Activated CD4-positive, alpha-beta memory T cell treated with anti-CD3 and anti-CD28 coated beads, Interleukin-2, amount 10 ng/mL, durations not matched to agents 7 days and 5 days (primary cell): ENCODE results near the gene DENND6B. TPM values are rescaled to one million over a fixed set of nuclear protein-coding genes. Genes with fewer than 3 reads are reported as not detected.

Source experiments
- CTCF ChIA-PET: fragments of 350-600 bp; sonication (Branson Sonifier 250); formaldehyde crosslinking; loops from one replicate; lab custom pipeline; 2021; ENCODE audit warnings: antibody characterized with exemption, inconsistent platforms; lab: Charles Lee
- POLR2A ChIA-PET: fragments of 350-600 bp; sonication (Branson Sonifier 250); formaldehyde crosslinking; loops from one replicate; lab custom pipeline; 2021; ENCODE audit warnings: antibody characterized with exemption; lab: Charles Lee
- DNase-seq: peaks from one replicate; pipeline ENCODE4 v3.0.0-alpha.2; 2020
- H3K27ac Mint-ChIP-seq: one replicate; pipeline ENCODE4 v1.8.0; 2021; ENCODE audit warnings: mild to moderate bottlenecking, mixed read lengths
- H3K27me3 Mint-ChIP-seq: one replicate; pipeline ENCODE4 v1.8.0; 2021; ENCODE audit warnings: mixed read lengths
- H3K36me3 Mint-ChIP-seq: one replicate; pipeline ENCODE4 v1.8.0; 2021; ENCODE audit warnings: low read depth, mixed read lengths
- H3K4me1 Mint-ChIP-seq: one replicate; pipeline ENCODE4 v1.8.0; 2021; ENCODE audit warnings: mixed read lengths
- H3K4me3 Mint-ChIP-seq: one replicate; pipeline ENCODE4 v1.8.0; 2021; ENCODE audit warnings: mild to moderate bottlenecking, mixed read lengths
- H3K9me3 Mint-ChIP-seq: one replicate; pipeline ENCODE4 v1.8.0; 2021; ENCODE audit warnings: mixed read lengths
- total RNA-seq, 2 experiments: library from RNA; stranded (reverse); gene quantifications; one replicate each; pipeline ENCODE4 v1.2.3, GENCODE V29; 2021

The DENND6B gene
- total RNA-seq, 2 experiments from 2014 or later, result 5.0 to 5.6 TPM

DNA sequence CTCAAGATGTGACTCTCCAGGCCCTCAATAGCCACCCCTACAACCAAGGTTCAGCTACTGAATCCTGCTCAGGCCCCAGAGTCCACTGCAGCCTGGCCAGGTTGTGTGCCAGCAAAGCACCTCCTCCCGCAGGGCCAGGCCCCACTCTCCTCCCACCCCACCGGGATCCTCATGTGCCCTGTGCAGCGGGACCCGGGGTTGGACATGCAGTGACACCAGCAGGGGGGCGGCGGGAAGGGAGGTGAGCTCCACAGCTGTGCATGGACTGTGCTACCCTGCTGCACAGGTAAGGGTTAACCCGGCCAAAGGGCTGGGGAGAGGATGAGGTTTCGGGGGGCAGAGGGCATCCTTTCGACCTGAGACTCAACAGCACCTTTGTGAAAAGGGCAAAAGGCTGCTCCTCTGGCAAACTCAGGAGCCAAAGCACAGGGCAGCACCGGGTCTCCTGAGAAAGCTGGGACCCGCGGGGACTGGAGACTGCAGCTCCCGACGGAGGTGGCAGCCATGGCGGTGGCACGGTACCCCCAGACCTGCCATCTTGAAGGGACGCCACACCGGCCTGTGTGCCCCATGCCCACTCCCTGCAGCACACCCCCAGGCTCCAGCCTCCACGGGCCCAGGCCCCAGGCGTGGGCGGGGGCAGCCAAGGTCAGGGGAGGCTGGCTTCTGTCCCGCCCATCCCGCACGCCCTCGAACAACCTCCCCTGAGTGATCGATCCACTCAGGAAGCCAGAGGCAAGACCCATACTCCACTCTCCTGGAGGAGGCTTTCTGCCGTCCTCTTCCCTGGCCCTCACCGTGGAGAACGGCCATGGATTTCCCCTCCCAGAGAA, 29.9 kb downstream of the DENND6B start:
- POLR2A ChIA-PET, result interaction anchor here (0.6 kb wide), 1 partner anchor 15 kb away, joined by 3 read pairs; no protein-coding TSS in a partner anchor
- H3K4me1 Mint-ChIP-seq, result peaks cover 10% of the 10 kb centered on the region
- no peak overlapping the region for H3K27ac Mint-ChIP-seq
- H3K4me3 Mint-ChIP-seq, result no peak overlapping the region
- no peak for DNase-seq
- no peaks in the 10 kb centered on the region for H3K9me3 Mint-ChIP-seq
- H3K36me3 Mint-ChIP-seq, result no peaks in the 10 kb centered on the region
- CTCF ChIA-PET, result interaction anchor here (0.7 to 1.4 kb wide), 2 partner anchors 20 to 51 kb away, joined by 3 to 5 read pairs; no protein-coding TSS in a partner anchor
- H3K27me3 Mint-ChIP-seq, result peaks cover 9% of the 10 kb centered on the region

DNA sequence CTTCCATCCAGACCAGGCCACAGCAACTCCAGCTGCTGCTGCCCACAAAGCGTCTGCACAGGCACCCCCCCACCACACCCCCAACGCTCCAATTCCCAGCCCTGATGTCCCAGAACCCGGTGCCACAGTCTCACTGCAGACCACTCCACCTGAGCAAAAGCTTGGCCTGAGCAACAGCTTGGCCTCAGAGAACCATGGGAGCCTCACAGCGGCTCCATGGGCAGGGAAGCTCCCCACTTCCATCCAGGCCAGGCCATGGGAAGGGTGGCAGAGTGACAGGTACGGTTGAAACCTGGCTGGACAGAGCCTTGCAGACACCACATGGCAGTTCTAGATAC, 32.5 kb downstream of the DENND6B start:
- Mint-ChIP-seq H3K27ac (no peak overlapping the region), H3K36me3 (no peaks in the 10 kb centered on the region), H3K4me1 (peaks cover 10% of the 10 kb centered on the region), H3K4me3 (no peak overlapping the region), H3K27me3 (peaks cover 9% of the 10 kb centered on the region), H3K9me3 (no peaks in the 10 kb centered on the region)
- DNase-seq, result no peak
- ChIA-PET CTCF (interaction anchor here (1.5 kb wide), 1 partner anchor 11 kb away, joined by 3 read pairs; no protein-coding TSS in a partner anchor), POLR2A (interaction anchor here (0.8 to 1.5 kb wide), 5 partner anchors 11 to 47 kb away, joined by 3 to 4 read pairs (median 3); no protein-coding TSS in a partner anchor)

DNA sequence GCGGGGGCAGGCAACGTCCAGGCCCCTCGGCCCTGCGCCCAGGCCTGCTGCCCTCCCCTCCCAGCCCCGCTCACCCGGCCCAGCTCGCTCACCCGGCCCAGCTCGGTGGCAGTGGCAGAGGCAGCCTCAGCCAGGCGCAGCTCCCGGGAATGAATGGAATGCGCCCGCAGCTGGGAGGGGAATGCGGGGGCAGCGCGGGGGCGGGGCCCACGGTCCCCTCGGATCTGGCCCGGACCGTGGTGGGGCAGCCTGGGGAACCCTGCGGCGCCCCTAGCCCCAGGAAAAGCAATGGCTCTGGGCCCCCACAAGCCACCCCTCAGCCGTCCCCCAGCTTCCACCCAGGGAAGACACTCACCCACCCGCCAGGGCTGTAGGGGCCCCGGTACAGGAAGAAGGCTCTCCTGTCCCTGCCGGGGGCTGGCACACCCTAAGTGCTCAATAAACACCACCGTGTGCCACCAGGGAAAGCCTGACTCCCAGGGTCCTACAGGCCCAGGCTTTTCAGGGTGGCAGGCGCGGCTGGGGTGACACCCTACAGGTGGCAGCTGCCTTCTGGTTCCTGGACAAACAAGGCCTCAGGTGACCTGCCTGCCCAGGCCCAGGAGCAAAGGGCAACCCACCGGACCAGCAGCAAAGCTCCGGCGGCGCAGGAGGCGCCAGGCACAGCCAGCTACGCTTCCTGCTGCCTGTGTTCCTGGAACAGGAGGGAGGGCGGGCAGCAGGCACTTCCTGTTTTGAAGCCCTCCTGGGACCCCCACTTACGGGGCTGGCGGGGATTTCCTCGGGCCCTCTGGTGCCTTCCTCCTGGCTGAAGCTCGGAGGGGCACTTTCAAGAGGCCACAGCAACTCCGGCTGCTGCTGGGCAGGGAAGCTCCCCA, 33.1 kb downstream of the DENND6B start:
- ChIA-PET POLR2A (interaction anchor here (0.8 to 1.5 kb wide), 5 partner anchors 12 to 48 kb away, joined by 3 to 4 read pairs (median 3); no protein-coding TSS in a partner anchor), CTCF (interaction anchor here (1.5 kb wide), 1 partner anchor 11 kb away, joined by 3 read pairs; no protein-coding TSS in a partner anchor)
- no peaks in the 10 kb centered on the region for H3K36me3 Mint-ChIP-seq
- no peak overlapping the region for H3K27ac Mint-ChIP-seq
- peak overlapping the region; percentile 24 for H3K4me3 Mint-ChIP-seq
- no peak for DNase-seq
- H3K4me1 Mint-ChIP-seq, result peaks cover 10% of the 10 kb centered on the region
- peaks cover 9% of the 10 kb centered on the region for H3K27me3 Mint-ChIP-seq
- no peaks in the 10 kb centered on the region for H3K9me3 Mint-ChIP-seq

DNA sequence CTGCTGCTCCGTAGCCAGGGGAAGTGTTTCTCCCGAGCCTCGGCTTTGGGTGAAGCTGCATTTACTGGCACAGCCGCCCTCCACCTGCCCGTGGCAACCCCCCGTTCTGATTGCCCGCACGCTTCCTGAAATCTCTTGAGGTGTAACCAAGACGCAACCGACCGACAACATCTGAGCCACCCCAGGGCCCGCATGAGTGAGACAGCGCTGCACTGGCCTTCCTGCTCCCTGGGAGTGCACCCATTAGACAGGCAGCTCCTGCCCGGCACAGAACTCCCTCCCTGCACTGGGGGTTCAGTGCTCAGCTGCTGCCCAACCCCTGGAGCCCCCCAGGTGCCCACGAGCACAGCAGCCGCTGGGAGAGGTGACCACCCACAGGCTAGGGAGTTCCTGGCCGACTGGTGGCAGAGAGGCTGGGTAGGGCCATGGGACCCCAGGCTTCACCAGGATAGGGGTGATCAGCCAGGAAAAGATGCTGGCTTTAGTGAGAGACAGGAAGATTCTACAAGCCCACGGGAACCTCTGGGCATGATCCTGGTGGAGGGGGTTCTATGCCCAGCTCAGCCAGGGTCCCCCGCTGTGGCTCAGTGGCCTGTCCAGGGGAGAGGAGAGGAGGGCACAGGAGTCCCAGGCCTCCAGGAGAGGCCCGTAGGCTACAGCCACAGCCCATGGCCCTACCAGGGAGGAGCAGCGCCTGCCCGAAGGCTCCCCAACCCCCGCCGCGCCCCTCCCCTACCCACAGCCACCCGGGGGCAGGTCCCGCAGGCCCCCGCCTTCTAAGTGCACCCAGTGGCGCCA, 34.0 kb downstream of the DENND6B start:
- H3K9me3 Mint-ChIP-seq, result no peaks in the 10 kb centered on the region
- H3K36me3 Mint-ChIP-seq, result no peaks in the 10 kb centered on the region
- peak overlapping the region; percentile 2 for H3K27ac Mint-ChIP-seq
- H3K27me3 Mint-ChIP-seq, result peaks cover 9% of the 10 kb centered on the region
- no peak for DNase-seq
- ChIA-PET CTCF (interaction anchor here (1.5 kb wide), 1 partner anchor 12 kb away, joined by 3 read pairs; no protein-coding TSS in a partner anchor), POLR2A (interaction anchor here (1.1 to 1.5 kb wide), 3 partner anchors 12 to 49 kb away, joined by 3 to 4 read pairs (median 3); no protein-coding TSS in a partner anchor)
- peak overlapping the region; percentile 39 for H3K4me3 Mint-ChIP-seq
- peaks cover 10% of the 10 kb centered on the region for H3K4me1 Mint-ChIP-seq

DNA sequence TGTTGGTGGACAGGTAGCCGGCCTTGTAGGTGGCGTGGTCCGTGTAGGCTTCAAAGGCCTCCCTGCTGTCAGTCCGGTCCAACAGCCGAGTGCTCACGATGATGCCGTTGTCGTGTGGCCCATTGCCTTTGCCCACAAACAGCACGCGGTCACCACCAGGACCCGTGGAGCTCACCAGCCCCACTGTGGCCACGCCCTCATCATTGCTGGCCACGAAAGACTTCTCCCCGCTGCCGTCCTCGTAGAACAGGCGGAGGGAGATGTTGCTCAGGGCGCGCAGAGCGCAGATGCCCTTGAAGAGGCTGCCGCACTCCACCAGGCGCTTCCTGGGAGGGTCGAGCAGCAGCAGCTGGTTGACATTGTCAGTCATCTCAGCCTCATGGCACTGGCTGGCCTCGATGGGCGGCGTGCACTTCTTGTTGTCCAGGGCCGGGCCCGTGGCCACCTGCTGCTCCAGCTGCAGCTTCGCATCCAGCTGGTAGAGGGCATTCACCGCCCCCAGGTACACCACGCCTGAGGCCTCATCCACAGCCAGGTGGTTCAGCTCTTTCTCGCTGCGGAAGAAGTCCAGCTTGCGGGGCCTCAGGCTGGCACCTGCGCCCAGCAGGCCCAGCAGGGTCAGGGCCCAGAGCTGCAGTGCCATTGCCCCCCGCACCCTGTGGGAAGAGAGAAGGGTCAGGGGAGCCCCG, 36.7 kb downstream of the DENND6B start:
- DNase-seq, result no peak
- Mint-ChIP-seq H3K27me3 (peaks cover 8% of the 10 kb centered on the region), H3K27ac (no peak overlapping the region), H3K4me3 (no peak overlapping the region), H3K4me1 (peaks cover 10% of the 10 kb centered on the region), H3K9me3 (no peaks in the 10 kb centered on the region), H3K36me3 (no peaks in the 10 kb centered on the region)
- CTCF ChIA-PET, result no interaction called here
- POLR2A ChIA-PET, result no interaction called here

DNA sequence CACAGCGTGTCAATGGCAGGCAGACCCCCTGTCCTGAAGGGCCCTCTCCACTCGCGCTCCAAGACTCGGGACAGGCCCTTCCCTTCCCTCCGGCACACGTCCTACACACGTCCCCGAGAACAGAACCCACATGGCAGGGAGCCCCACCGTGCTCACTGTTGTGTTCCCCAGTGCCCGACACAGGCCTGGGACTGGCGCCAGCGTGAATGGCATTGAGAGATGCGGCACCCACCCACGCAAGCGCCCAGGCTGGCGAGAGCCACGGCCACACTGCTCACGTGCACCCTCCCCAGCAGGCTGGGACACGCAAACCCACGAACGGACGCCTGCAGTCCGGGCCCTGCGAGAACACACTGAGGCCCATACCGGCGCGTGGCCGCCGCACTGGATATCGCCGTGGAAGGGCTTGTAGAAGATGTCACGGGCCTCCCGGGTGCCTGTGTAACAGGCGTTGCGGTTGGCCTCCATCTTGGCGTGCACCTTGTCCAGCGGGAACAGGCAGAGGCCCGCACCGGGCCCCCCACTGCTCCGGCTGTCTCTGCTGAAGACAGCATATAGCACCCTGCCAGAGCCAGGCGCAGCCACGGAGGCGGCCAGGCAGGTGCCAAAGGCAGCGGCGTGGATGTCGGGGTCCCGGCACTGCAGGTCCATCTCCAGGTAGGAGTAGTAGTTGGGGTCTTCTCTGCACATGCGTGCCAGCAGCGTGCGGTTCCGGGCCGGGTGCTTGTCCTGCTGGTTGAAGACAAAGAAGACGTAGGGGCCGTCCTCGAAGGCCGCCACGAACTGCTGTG, 37.5 kb downstream of the DENND6B start:
- Mint-ChIP-seq H3K4me3 (no peak overlapping the region), H3K36me3 (no peaks in the 10 kb centered on the region), H3K27ac (no peak overlapping the region), H3K9me3 (no peaks in the 10 kb centered on the region), H3K27me3 (peaks cover 8% of the 10 kb centered on the region), H3K4me1 (peaks cover 10% of the 10 kb centered on the region)
- ChIA-PET CTCF (no interaction called here), POLR2A (no interaction called here)
- DNase-seq, result no peak

DNA sequence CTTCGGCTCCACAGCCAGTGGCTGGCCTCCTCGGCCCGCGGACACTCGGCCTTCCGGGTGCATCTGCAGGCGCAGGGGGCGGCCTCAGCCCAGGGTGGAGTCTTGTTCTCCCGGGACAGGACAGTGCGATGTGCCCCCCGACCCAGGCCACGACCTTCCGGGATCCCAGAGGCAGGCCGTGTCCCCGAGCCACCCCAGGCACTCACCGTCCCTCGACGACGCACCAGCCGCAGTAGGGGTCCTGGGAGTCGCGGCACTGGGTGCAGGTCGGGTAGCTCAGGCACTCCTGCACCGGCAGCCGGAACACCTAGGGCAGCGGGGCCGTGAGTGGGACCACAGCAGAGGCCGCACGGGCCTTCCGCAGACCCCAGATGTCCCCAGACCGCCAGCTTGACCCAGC, 39.1 kb downstream of the DENND6B start:
- no peaks in the 10 kb centered on the region for H3K9me3 Mint-ChIP-seq
- H3K27ac Mint-ChIP-seq, result no peak overlapping the region
- no peak overlapping the region for H3K4me3 Mint-ChIP-seq
- peaks cover 5% of the 10 kb centered on the region for H3K27me3 Mint-ChIP-seq
- ChIA-PET POLR2A (no interaction called here), CTCF (interaction anchor here (1.0 kb wide), 1 partner anchor 11 kb away, joined by 3 read pairs; no protein-coding TSS in a partner anchor)
- H3K36me3 Mint-ChIP-seq, result no peaks in the 10 kb centered on the region
- no peak for DNase-seq
- peaks cover 5% of the 10 kb centered on the region for H3K4me1 Mint-ChIP-seq

DNA sequence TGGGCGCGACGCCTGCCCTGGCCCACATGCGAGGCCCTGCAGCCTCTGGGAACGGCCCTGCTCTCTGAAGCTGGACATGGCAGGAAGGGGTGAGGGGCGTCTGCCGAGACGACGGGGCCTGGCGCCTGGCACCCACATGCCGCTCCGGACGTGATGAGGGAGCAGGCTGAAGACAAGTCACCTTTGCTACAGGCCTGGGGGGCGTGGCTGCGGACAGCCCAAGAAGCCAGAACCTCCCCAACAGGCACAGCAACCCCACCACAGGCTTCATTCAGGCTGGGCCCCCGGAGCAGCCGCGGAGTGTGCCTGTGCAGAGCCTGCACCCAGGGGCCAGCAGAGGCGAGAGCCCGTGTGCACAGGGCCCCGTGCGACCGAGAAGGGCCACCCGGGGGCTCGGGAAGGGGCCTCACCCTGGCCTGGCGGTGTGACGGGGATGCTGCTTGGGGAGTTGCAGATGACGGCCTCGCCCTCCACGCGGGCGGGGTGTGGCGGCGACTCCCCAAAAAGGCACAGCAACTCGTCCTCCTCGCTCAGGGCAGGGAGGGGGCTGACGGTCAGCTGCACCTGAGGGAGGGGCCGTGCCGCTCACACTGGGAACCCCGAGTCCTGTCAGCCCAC, 40.0 kb downstream of the DENND6B start:
- Mint-ChIP-seq H3K9me3 (no peaks in the 10 kb centered on the region), H3K27me3 (no peaks in the 10 kb centered on the region), H3K27ac (no peak overlapping the region), H3K4me1 (no peaks in the 10 kb centered on the region), H3K36me3 (no peaks in the 10 kb centered on the region), H3K4me3 (no peak overlapping the region)
- ChIA-PET POLR2A (no interaction called here), CTCF (no interaction called here)
- DNase-seq, result no peak

DNA sequence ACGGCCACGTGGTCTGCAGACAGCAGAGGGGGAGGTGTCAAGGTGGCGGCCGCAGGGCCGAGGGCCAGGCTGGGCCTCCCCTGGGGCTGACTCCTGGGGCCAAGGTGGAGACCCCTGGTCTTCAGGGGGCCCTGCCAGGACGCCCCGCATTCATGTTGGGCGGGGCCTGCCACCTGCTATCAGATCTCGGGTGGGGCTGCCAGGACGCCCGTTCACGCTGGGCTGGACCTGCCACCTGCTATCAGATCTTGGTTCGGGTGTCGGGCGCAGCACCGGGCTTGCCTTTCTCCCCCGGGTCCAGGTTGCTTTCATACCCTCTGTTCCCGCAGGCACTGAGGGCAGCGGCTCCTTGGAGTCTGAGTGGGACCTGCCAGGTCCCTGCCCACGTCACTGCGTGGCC, 40.5 kb downstream of the DENND6B start:
- H3K27ac Mint-ChIP-seq, result no peak overlapping the region
- H3K27me3 Mint-ChIP-seq, result no peaks in the 10 kb centered on the region
- CTCF ChIA-PET, result no interaction called here
- POLR2A ChIA-PET, result no interaction called here
- no peaks in the 10 kb centered on the region for H3K36me3 Mint-ChIP-seq
- H3K4me1 Mint-ChIP-seq, result no peaks in the 10 kb centered on the region
- H3K4me3 Mint-ChIP-seq, result no peak overlapping the region
- no peak for DNase-seq
- no peaks in the 10 kb centered on the region for H3K9me3 Mint-ChIP-seq

DNA sequence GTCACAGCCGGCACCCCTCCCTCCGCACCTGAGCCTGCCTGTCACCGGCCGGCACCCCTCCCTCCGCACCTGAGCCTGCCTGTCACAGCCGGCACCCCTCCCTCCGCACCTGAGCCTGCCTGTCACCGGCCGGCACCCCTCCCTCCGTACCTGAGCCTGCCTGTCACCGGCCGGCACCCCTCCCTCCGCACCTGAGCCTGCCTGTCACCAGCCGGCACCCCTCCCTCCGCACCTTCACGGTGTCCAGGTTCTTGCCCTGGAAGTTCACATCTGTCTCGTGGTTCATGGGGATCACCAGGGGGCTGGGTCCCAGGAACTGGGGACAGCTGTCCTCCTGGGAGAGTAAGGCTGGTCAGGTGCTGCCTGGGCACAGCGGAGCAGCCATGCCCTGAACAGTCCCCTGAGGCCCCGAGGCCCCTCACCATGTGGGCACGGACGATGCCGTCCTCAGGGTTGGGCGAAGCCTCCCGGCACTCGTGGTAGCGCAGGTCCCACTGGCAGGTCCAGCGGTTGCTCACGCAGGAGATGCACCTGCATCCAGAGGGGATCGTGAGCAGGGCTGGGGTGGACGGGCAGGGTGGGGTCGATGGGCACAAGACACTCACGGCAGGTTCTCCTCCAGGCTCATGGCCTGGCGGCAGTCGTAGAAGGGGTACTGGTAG, 41.1 kb downstream of the DENND6B start:
- Mint-ChIP-seq H3K4me1 (no peaks in the 10 kb centered on the region), H3K9me3 (no peaks in the 10 kb centered on the region), H3K4me3 (no peak overlapping the region), H3K27me3 (no peaks in the 10 kb centered on the region), H3K36me3 (no peaks in the 10 kb centered on the region), H3K27ac (no peak overlapping the region)
- POLR2A ChIA-PET, result no interaction called here
- DNase-seq, result no peak
- CTCF ChIA-PET, result no interaction called here

DNA sequence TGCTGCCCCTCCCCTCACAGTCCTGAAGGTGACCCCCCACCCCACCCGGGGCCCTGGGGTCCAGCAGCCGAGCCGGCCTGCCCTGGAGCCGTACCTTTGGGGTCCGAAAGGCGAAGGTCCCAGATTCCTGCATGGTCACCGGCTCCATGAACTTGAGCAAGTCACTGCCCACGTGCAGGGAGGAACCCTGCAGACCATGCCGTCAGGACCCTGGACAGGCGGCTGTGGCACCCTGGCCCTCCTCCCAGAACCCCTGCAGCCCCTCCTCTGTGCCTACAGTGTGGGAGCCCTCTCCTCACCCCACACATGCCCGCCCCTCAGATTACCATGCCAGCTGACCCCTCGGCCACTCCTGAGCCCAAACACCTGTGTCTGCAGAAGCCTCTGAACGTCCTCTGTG, 42.3 kb downstream of the DENND6B start:
- POLR2A ChIA-PET, result no interaction called here

More for the DNA sequence above, 42.3 kb downstream of the DENND6B start:
- Mint-ChIP-seq H3K27ac (no peak overlapping the region), H3K4me3 (no peak overlapping the region), H3K27me3 (no peaks in the 10 kb centered on the region), H3K9me3 (no peaks in the 10 kb centered on the region), H3K4me1 (no peaks in the 10 kb centered on the region), H3K36me3 (no peaks in the 10 kb centered on the region)
- CTCF ChIA-PET, result no interaction called here
- DNase-seq, result no peak
